Upper lobe of left lung (tissue), 6 donors: ENCODE measurements around the gene ITLN1. TPM values are rescaled to one million over a fixed set of nuclear protein-coding genes. Genes with fewer than 3 reads are reported as not detected.
"Not testable (repeated sequence)": the region's sequence is repeated elsewhere in the genome, so short reads cannot be mapped to it uniquely, and the experiment has no call there.

Source experiments
- ATAC-seq, 2 donors: fragments of 200-7000 bp; cut with Tn5 transposase; one replicate each; pipeline ENCODE4 v1.9.1; 2022; ENCODE audit warnings: mild to moderate bottlenecking in 2 of 2, moderate library complexity in 2 of 2; ENCODE audit not compliant: low FRiP score in 2 of 2
- DNase-seq, 2 donors: peaks; one replicate each; pipeline ENCODE4 v3.0.0-alpha.2; 2019 to 2020
- H3K27ac ChIP-seq, 4 donors: fragments of 200-600 bp; sonication (generic); one replicate each; pipeline ENCODE4 v1.5.1; 2016 to 2019
- H3K27me3 ChIP-seq, 4 donors: fragments of 200-600 bp; sonication (generic); one replicate each; pipeline ENCODE4 v1.5.1; 2017 to 2019
- H3K36me3 ChIP-seq, 4 donors: fragments of 200-600 bp; sonication (generic); one replicate each; pipeline ENCODE4 v1.5.1; 2016 to 2019
- H3K4me1 ChIP-seq, 4 donors: fragments of 200-600 bp; sonication (generic); one replicate each; pipeline ENCODE4 v1.5.1; 2018 to 2019
- H3K4me3 ChIP-seq, 4 donors: fragments of 200-600 bp; sonication (generic); one replicate each; pipeline ENCODE4 v1.5.1; 2017 to 2019; ENCODE audit warnings: mild to moderate bottlenecking in 2 of 4, moderate library complexity in 1 of 4
- H3K9me3 ChIP-seq, 4 donors: fragments of 200-600 bp; sonication (generic); one replicate each; pipeline ENCODE4 v1.5.1; 2018 to 2019
- CTCF ChIP-seq, 6 experiments: fragments of 450-650 bp in 4 of 6; fragments of 200-600 bp in 2 of 6; sonication (generic) in 2 of 6; IDR thresholded peaks; one replicate each; pipeline ENCODE4 v1.5.1; 2016 to 2019; ENCODE audit warnings: antibody characterized with exemption in 6 of 6
- EP300 ChIP-seq, 4 donors: sonication (generic); formaldehyde crosslinking; IDR thresholded peaks; one replicate each; pipeline ENCODE4 v1.5.1; 2017; ENCODE audit warnings: antibody characterized with exemption in 4 of 4, control low read depth in 2 of 4
- POLR2A ChIP-seq, 4 donors: fragments of 450-650 bp; IDR thresholded peaks; one replicate each; pipeline ENCODE4 v1.5.1; 2016 to 2017; ENCODE audit warnings: antibody characterized with exemption in 4 of 4, mild to moderate bottlenecking in 2 of 4
- POLR2AphosphoS5 ChIP-seq, 2 donors: sonication (generic); formaldehyde crosslinking; IDR thresholded peaks; one replicate each; pipeline ENCODE4 v1.5.1; 2017; ENCODE audit warnings: antibody characterized with exemption in 2 of 2
- WGBS, 2 donors: methylation state at CpG; one replicate each; pipeline ENCODE4 v1.1.5; 2017 to 2018; 5-methylcytosine and 5-hydroxymethylcytosine counted together
- total RNA-seq, 6 donors: library from RNA; depleted of rRNA in 4 of 6; stranded (reverse); fragments of >200 nt in 4 of 6; gene quantifications; one replicate each; pipeline versions ENCODE4 v1.1.0 to v1.2.1, GENCODE V29; 2016 to 2021
- donor health status: DM: no; HTN: no; CAD: no; lungs with moderate emphysema.
- donor health status: DM: no; HTN: yes; CAD: no; lungs with severe emphysema.

Gene ITLN1
- total RNA-seq = 10 to 100 TPM in 1 of 6 donors, 1 to 10 TPM in 4, not detected in 1; 1.2 to 28.8 (median 2.2) TPM

- no peak for DNase-seq
- 47 to 50% methylated on average over 5 of the region's 5 CpGs for WGBS, 2 donors
These were observed at the start of gene ITLN1 for GRCh38 chr1:160885042-160885441. TSS of gene ITLN1 (minus strand) at chr1:160885180. CDS start at chr1:160884877, 303 bp downstream.

DNA sequence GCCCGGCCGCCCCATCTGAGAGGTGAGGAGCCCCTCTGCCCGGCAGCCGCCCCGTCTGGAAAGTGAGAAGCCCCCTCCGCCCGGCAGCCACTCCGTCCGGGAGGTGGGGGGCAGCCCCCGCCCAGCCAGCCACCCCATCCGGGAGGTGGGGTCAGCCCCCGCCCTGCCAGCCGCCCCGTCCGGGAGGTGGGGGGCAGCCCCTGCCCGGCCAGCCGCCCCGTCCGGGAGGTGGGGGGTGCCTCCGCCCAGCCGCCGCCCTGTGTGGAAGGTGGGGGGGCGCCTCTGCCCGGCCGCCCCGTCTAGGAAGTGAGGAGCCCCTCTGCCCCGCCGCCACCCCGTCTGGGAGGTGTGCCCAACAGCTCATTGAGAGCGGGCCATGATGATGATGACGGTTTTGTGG is 48.3 kb upstream of the ITLN1 start:
- not testable (repeated sequence) for H3K9me3 ChIP-seq, H3K27me3 ChIP-seq, H3K36me3 ChIP-seq, H3K27ac ChIP-seq, H3K4me1 ChIP-seq, H3K4me3 ChIP-seq, ATAC-seq
- 64 to 76% methylated on average over 5 to 17 of the region's 31 CpGs for WGBS, 2 donors
- peak in 1 of 2 donors; percentile 80 for DNase-seq

More at GRCh38 chr1:160885042-160885441, at the start of gene ITLN1:
- H3K27ac ChIP-seq = no peak within 1 kb of the TSS
- H3K36me3 ChIP-seq = no peaks in the 10 kb centered on the region
- no peaks in the 10 kb centered on the region for H3K27me3 ChIP-seq
- TF ChIP-seq CTCF (IDR thresholded peaks at IDR 0.05) (no peak), EP300 (IDR thresholded peaks at IDR 0.05) (no peak), POLR2A (IDR thresholded peaks at IDR 0.05) (no peak), POLR2AphosphoS5 (IDR thresholded peaks at IDR 0.05) (no peak)
- no peak for ATAC-seq
- no peak within 1 kb of the TSS for H3K4me3 ChIP-seq
- no peaks in the 10 kb centered on the region for H3K9me3 ChIP-seq
- H3K4me1 ChIP-seq = no peaks in the 10 kb centered on the region

- DNase-seq (peak in 1 of 2 donors; percentile 28), ATAC-seq (no peak)
- peak in 1 of 2 donors; percentile 21 for TF ChIP-seq POLR2AphosphoS5 (IDR thresholded peaks at IDR 0.05)
- TF ChIP-seq CTCF (IDR thresholded peaks at IDR 0.05) = no peak
- no peak overlapping the region for H3K4me3 ChIP-seq
- H3K36me3 ChIP-seq = no peaks in the 10 kb centered on the region
- H3K27me3 ChIP-seq = no peaks in the 10 kb centered on the region
- peaks cover 0 to 9% (median 0%) of the 10 kb centered on the region in 4 donors for H3K4me1 ChIP-seq
- peak overlapping the region in 1 of 4 donors; percentile 12 for H3K27ac ChIP-seq
- 66 to 74% methylated on average over 5 of the region's 5 CpGs for WGBS, 2 donors
- H3K9me3 ChIP-seq = peaks cover 0 to 12% (median 2%) of the 10 kb centered on the region in 4 donors
These were observed 40.8 kb upstream of the ITLN1 start for GRCh38 chr1:160925652-160926244.

DNA sequence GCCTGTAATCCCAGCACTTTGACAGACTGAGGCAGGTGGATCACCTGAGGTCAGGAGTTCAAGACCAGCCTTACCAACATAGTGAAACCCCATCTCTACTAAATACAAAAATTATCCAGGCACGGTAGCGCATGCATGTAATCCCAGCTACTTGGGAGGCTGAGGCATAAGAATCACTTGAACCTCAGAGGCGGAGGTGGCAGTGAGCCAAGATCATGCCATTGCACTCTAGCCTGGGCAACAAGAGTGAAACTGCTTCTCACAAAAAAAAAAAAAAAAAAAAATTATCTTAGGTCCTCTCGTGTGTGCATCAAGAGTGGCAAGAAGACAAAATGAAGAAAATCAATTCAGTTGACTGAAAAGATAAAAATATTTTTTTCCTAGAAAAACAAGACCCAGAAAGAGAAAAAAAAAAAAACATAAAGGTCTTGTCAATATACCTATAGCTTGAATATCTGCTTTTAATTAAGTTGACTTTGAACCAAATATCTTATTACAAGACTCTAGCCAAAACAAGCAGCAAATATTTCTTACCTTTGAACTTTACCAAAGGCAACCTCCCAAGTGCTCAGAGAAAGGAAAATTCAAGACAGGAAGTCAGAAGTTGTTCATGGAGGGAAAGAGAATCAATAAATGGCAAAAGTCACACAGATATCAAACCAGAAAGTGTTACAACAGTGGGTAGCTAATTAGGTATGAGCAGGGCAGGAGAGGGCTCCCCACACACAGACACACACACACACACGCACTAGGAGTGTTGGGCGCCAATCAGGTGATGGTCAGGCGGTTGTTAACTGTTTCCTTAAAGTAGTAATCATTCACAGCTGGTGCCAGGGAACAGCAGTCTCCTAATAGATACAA is 40.0 kb upstream of the ITLN1 start:
- no peak for TF ChIP-seq POLR2A (IDR thresholded peaks at IDR 0.05)
- no peak for TF ChIP-seq EP300 (IDR thresholded peaks at IDR 0.05)
- no peak for TF ChIP-seq CTCF (IDR thresholded peaks at IDR 0.05)
- TF ChIP-seq POLR2AphosphoS5 (IDR thresholded peaks at IDR 0.05) = no peak
- H3K4me3 ChIP-seq = no peak overlapping the region
- 68 to 82% methylated on average over 7 of the region's 7 CpGs for WGBS, 2 donors
- peaks cover 0 to 12% (median 2%) of the 10 kb centered on the region in 4 donors for H3K9me3 ChIP-seq
- no peak for ATAC-seq
- peak in 1 of 2 donors; percentile 43 for DNase-seq
- H3K27me3 ChIP-seq = no peaks in the 10 kb centered on the region
- no peaks in the 10 kb centered on the region for H3K36me3 ChIP-seq
- peaks cover 0 to 9% (median 0%) of the 10 kb centered on the region in 4 donors for H3K4me1 ChIP-seq
- H3K27ac ChIP-seq = peak overlapping the region in 1 of 4 donors; percentile 12

- TF ChIP-seq EP300 (IDR thresholded peaks at IDR 0.05) (no peak), CTCF (IDR thresholded peaks at IDR 0.05) (no peak), POLR2A (IDR thresholded peaks at IDR 0.05) (no peak), POLR2AphosphoS5 (IDR thresholded peaks at IDR 0.05) (no peak)
- ATAC-seq = no peak
- H3K36me3 ChIP-seq = no peaks in the 10 kb centered on the region
- 74 to 78% methylated on average over 2 of the region's 2 CpGs for WGBS, 2 donors
- DNase-seq = no peak
- peaks cover 0 to 7% (median 2%) of the 10 kb centered on the region in 4 donors for H3K4me1 ChIP-seq
- no peak overlapping the region for H3K27ac ChIP-seq
- H3K27me3 ChIP-seq = no peaks in the 10 kb centered on the region
- no peak overlapping the region for H3K4me3 ChIP-seq
- H3K9me3 ChIP-seq = no peaks in the 10 kb centered on the region
These were observed 31.7 kb upstream of the ITLN1 start for GRCh38 chr1:160916666-160917065.

DNA sequence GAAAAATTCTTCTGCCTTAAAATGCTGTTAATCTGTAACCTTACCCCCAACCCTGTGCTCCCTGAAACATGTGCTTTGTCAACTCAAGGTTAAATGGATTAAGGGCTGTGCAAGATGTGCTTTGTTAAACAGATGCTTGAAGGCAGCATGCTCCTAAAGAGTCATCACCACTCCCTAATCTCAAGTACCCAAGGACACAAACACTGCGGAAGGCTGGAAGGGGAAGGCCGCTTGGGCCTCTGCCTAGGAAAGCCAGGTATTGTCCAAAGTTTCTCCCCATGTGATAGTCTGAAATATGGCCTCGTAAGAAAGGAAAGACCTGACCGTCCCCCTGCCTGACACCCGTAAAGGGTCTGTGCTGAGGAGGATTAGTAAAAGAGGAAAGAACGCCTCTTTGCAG is 28.2 kb upstream of the ITLN1 start:
- ATAC-seq = peak in 1 of 2 donors; percentile 46

More for the DNA sequence above, 28.2 kb upstream of the ITLN1 start:
- H3K4me3 ChIP-seq, H3K36me3 ChIP-seq, H3K9me3 ChIP-seq, H3K27me3 ChIP-seq: not testable (repeated sequence)
- 54 to 71% methylated on average over 6 of the region's 6 CpGs for WGBS, 2 donors
- H3K27ac ChIP-seq = peak overlapping the region in 2 of 4 donors; percentile 17 to 40
- peaks cover 0 to 10% (median 5%) of the 10 kb centered on the region in 4 donors for H3K4me1 ChIP-seq
- peak in 1 of 2 donors; percentile 29 for DNase-seq
